ENCODE data around the gene SLCO1C1. TPM values are rescaled to one million over a fixed set of nuclear protein-coding genes. Genes with fewer than 3 reads are reported as not detected.

Gene SLCO1C1
- polyA plus RNA-seq, 1 of the 3 experiments (the other 2 are of a cell fraction): 0.02 TPM

- no peak for TF ChIP-seq FOXJ3 (CRISPR knock-in tag; IDR thresholded peaks at IDR 0.05)
- no peak for TF ChIP-seq FOSL2 (IDR thresholded peaks at IDR 0.05; ENCODE audit: borderline replicate concordance, low read depth)
Observed at GRCh38 chr12:20657496-20657895, 37.6 kb upstream of the SLCO1C1 start (continued).

GRCh38 chr12:20681334-20681733 lies 13.8 kb upstream of the SLCO1C1 start:
- Histone ChIP-seq H3K27ac (ENCODE audit: low read depth in 2 of 2, low read length in 1 of 2) (no peak overlapping the region), H3K27me3 (ENCODE audit: insufficient read depth) (no peaks in the 10 kb centered on the region), H3K79me2 (ENCODE audit: insufficient read depth) (no peaks in the 10 kb centered on the region), H3K9me2 (no peaks in the 10 kb centered on the region), H3K9me3 (no peaks in the 10 kb centered on the region), H3K4me2 (no peak overlapping the region), H3F3A (replicated peaks; ENCODE audit: insufficient read depth) (no peaks in the 10 kb centered on the region), H4K20me1 (ENCODE audit: insufficient read depth) (no peaks in the 10 kb centered on the region), H3K4me1 (ENCODE audit: control insufficient read depth in 1 of 2, insufficient read depth in 2 of 2, low read depth in 1 of 2, low read length in 1 of 2) (no peaks in the 10 kb centered on the region), H3K36me3 (replicated peaks in 1 of 2; ENCODE audit: control insufficient read depth in 1 of 2, insufficient read depth in 2 of 2, low read length in 1 of 2) (peaks cover 0 to 4% of the 10 kb centered on the region in 2 experiments), H3K9ac (no peak overlapping the region), H2AFZ (ENCODE audit: low read depth) (no peak overlapping the region), H3K4me3 (ENCODE audit: low read depth in 2 of 2, low read length in 1 of 2) (no peak overlapping the region)
- no peak for DNase-seq
- POLR2A ChIA-PET: no interaction called here
- CTCF ChIA-PET: no interaction called here
- TF ChIP-seq, protein P1, sequence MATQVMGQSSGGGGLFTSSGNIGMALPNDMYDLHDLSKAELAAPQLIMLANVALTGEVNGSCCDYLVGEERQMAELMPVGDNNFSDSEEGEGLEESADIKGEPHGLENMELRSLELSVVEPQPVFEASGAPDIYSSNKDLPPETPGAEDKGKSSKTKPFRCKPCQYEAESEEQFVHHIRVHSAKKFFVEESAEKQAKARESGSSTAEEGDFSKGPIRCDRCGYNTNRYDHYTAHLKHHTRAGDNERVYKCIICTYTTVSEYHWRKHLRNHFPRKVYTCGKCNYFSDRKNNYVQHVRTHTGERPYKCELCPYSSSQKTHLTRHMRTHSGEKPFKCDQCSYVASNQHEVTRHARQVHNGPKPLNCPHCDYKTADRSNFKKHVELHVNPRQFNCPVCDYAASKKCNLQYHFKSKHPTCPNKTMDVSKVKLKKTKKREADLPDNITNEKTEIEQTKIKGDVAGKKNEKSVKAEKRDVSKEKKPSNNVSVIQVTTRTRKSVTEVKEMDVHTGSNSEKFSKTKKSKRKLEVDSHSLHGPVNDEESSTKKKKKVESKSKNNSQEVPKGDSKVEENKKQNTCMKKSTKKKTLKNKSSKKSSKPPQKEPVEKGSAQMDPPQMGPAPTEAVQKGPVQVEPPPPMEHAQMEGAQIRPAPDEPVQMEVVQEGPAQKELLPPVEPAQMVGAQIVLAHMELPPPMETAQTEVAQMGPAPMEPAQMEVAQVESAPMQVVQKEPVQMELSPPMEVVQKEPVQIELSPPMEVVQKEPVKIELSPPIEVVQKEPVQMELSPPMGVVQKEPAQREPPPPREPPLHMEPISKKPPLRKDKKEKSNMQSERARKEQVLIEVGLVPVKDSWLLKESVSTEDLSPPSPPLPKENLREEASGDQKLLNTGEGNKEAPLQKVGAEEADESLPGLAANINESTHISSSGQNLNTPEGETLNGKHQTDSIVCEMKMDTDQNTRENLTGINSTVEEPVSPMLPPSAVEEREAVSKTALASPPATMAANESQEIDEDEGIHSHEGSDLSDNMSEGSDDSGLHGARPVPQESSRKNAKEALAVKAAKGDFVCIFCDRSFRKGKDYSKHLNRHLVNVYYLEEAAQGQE (IDR thresholded peaks at IDR 0.05; ENCODE audit: low read depth, low read length): no peak
- TF ChIP-seq NRF1 (IDR thresholded peaks at IDR 0.05; ENCODE audit: low read depth, low read length) (no peak), YY1 (IDR thresholded peaks at IDR 0.05; ENCODE audit: low read depth) (no peak), MAX (IDR thresholded peaks at IDR 0.05; ENCODE audit: low read depth) (no peak), EZH2phosphoT487 (IDR thresholded peaks at IDR 0.05; ENCODE audit: borderline replicate concordance, low read depth) (no peak), TEAD4 (IDR thresholded peaks at IDR 0.05; ENCODE audit: borderline replicate concordance, insufficient read depth) (no peak), NFIC (IDR thresholded peaks at IDR 0.05; ENCODE audit: borderline replicate concordance) (no peak)
- TF ChIP-seq, protein P2, sequence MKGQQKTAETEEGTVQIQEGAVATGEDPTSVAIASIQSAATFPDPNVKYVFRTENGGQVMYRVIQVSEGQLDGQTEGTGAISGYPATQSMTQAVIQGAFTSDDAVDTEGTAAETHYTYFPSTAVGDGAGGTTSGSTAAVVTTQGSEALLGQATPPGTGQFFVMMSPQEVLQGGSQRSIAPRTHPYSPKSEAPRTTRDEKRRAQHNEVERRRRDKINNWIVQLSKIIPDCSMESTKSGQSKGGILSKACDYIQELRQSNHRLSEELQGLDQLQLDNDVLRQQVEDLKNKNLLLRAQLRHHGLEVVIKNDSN (IDR thresholded peaks at IDR 0.05; ENCODE audit: borderline replicate concordance, low read depth): no peak
- WGBS (ENCODE audit: low lambda C conversion rate): 68% methylated on average over 4 of the region's 4 CpGs
